GM10266 (cell line): Measurements from ENCODE around the gene FBXL20.

Experiments
- DNase-seq: peaks from one replicate; pipeline ENCODE4 v3.0.0; 2012; ENCODE audit errors: extremely low spot score
- CTCF ChIP-seq: IDR thresholded peaks from 2 replicates; pipeline ENCODE4 v1.5.1; 2012; ENCODE audit warnings: mild to moderate bottlenecking, low read depth; ENCODE audit not compliant: control insufficient read depth, insufficient read depth; ENCODE audit errors: missing control alignments

Gene FBXL20

GRCh38 chr17:39223907-39224777 lies 177.3 kb downstream of the FBXL20 start:
- no peak for TF ChIP-seq CTCF
- no peak for DNase-seq

GRCh38 chr17:39222866-39223834 lies 178.3 kb downstream of the FBXL20 start:
- TF ChIP-seq CTCF, result no peak
- DNase-seq, result no peak

- TF ChIP-seq CTCF, result no peak
- no peak for DNase-seq
Measured at GRCh38 chr17:39222151-39222550, 179.3 kb downstream of the FBXL20 start.

- DNase-seq, result no peak
Measured at GRCh38 chr17:39221572-39221971, 179.9 kb downstream of the FBXL20 start.

GRCh38 chr17:39219647-39220154 lies 181.7 kb downstream of the FBXL20 start:
- TF ChIP-seq CTCF, result no peak
- no peak for DNase-seq

More at GRCh38 chr17:39221572-39221971, 179.9 kb downstream of the FBXL20 start:
- no peak for TF ChIP-seq CTCF

GRCh38 chr17:39218906-39219305 lies 182.5 kb downstream of the FBXL20 start:
- DNase-seq, result no peak

More at GRCh38 chr17:39218906-39219305, 182.5 kb downstream of the FBXL20 start:
- TF ChIP-seq CTCF, result no peak
